ENCODE measurements around the gene DNAJC15. TPM values are rescaled to one million over a fixed set of nuclear protein-coding genes. Genes with fewer than 3 reads are reported as not detected.

Gene DNAJC15
- total and polyA plus RNA-seq, 2 donors (not counting 3 experiments of a cell fraction or from before 2014, with no cell fraction given): 21.8 to 40.8 TPM

DNA sequence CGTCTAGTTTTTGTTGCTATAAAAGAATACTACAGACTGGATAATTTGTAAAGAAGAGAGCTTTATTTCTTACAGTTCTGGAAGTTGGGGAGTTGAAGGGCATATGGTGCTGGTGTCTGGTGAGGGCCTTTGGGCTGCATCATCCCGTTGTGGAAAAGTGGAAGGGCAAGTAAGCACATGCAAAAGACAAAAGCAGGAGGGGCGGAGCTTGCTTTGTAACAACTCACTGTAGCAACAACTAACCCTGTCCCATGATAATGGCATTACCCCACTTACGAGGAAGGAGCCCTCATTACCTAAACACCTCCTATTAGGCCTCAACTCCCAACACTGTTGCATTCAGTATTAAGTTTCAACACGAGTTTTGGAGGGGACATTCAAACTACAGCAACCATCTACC, 7.2 kb upstream of the DNAJC15 start:
- Histone ChIP-seq H3K79me2 (ENCODE audit: control insufficient read depth, insufficient read depth, low read length) (no peaks in the 10 kb centered on the region), H3K27me3 (ENCODE audit: control insufficient read depth in 2 of 2, insufficient read depth in 2 of 2, low read length in 2 of 2) (no peaks in the 10 kb centered on the region), H4K20me1 (replicated peaks; ENCODE audit: control insufficient read depth, extremely low read depth, insufficient read depth, low read length) (no peaks in the 10 kb centered on the region), H3K9ac (replicated peaks; ENCODE audit: extremely low read depth, insufficient read depth, low read length) (no peak overlapping the region), H3K36me3 (ENCODE audit: control insufficient read depth in 2 of 2, extremely low read depth in 1 of 2, insufficient read depth in 2 of 2, low read length in 2 of 2) (no peaks in the 10 kb centered on the region), H3K4me1 (ENCODE audit: control insufficient read depth, extremely low read depth, insufficient read depth, low read length) (no peaks in the 10 kb centered on the region), H2AFZ (ENCODE audit: low read depth, low read length) (no peak overlapping the region), H3K9me1 (replicated peaks; ENCODE audit: control insufficient read depth, extremely low read depth, insufficient read depth, low read length) (no peaks in the 10 kb centered on the region), H3K4me3 (replicated peaks in 1 of 3; ENCODE audit: insufficient read depth in 1 of 3, low read depth in 1 of 3, low read length in 3 of 3) (no peak overlapping the region), H3K27ac (ENCODE audit: insufficient read depth, low read depth, low read length) (no peak overlapping the region), H3K4me2 (ENCODE audit: insufficient read depth, low read length) (no peak overlapping the region), H3K9me3 (replicated peaks; ENCODE audit: control insufficient read depth, insufficient read depth, low read length) (no peaks in the 10 kb centered on the region)
- TF ChIP-seq GATA2 (IDR thresholded peaks at IDR 0.05; ENCODE audit: insufficient read depth, insufficient read length, low read depth, low read length): no peak
- TF ChIP-seq POLR2AphosphoS5 (IDR thresholded peaks at IDR 0.05; ENCODE audit: insufficient read depth, low read depth, low read length): no peak
- TF ChIP-seq FOS (IDR thresholded peaks at IDR 0.05; ENCODE audit: borderline replicate concordance, insufficient read depth, low read length): no peak
- TF ChIP-seq POLR2A (IDR thresholded peaks at IDR 0.05; ENCODE audit: low read depth, low read length): no peak
- no peak for TF ChIP-seq JUN (IDR thresholded peaks at IDR 0.05; ENCODE audit: borderline replicate concordance, insufficient read depth, insufficient read length, low read depth)
- no peak for TF ChIP-seq EZH2 (IDR thresholded peaks at IDR 0.05; ENCODE audit: borderline replicate concordance, low read depth, low read length, severe bottlenecking)
- TF ChIP-seq, protein P1, sequence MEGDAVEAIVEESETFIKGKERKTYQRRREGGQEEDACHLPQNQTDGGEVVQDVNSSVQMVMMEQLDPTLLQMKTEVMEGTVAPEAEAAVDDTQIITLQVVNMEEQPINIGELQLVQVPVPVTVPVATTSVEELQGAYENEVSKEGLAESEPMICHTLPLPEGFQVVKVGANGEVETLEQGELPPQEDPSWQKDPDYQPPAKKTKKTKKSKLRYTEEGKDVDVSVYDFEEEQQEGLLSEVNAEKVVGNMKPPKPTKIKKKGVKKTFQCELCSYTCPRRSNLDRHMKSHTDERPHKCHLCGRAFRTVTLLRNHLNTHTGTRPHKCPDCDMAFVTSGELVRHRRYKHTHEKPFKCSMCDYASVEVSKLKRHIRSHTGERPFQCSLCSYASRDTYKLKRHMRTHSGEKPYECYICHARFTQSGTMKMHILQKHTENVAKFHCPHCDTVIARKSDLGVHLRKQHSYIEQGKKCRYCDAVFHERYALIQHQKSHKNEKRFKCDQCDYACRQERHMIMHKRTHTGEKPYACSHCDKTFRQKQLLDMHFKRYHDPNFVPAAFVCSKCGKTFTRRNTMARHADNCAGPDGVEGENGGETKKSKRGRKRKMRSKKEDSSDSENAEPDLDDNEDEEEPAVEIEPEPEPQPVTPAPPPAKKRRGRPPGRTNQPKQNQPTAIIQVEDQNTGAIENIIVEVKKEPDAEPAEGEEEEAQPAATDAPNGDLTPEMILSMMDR (IDR thresholded peaks at IDR 0.05; ENCODE audit: extremely low read depth in 1 of 2, insufficient read depth in 1 of 2, low read depth in 1 of 2, low read length in 2 of 2): no peak
- no peak for TF ChIP-seq MYC (IDR thresholded peaks at IDR 0.05; ENCODE audit: low read depth, low read length)
- CTCF ChIA-PET: no interaction called here
- intact Hi-C loops (cut with micrococcal nuclease) (no loop called here), dilution Hi-C loops (cut with MboI; ENCODE audit: extremely low pct_ligation_motif_present, low sequenced_read_pairs) (no loop called here)
- POLR2A ChIA-PET: no interaction called here
- FAIRE-seq: no peak
- no TSS peak for BruUV-seq (replicated peaks)
- no peak for DNase-seq (ENCODE audit: low read depth, low spot score)
